HEK293 (cell line): ENCODE results near the gene RDH5.

Experiments used
- CTCF ChIA-PET: fragments of 350-600 bp; formaldehyde crosslinking; extraction: SDS; loops from one replicate; lab custom pipeline; 2021; ENCODE audit warnings: antibody characterized with exemption; lab: Yijun Ruan, JAX
- POLR2A ChIA-PET: fragments of 300-600 bp; formaldehyde crosslinking; extraction: SDS; loops from one replicate; lab custom pipeline; 2020; ENCODE audit warnings: antibody characterized with exemption, inconsistent platforms; lab: Yijun Ruan, JAX
- H3K27ac ChIP-seq: fragments of 200-500 bp; sonication (Bioruptor generic); 2 replicates; pipeline ENCODE4 v1.5.1; 2014; ENCODE audit warnings: low read depth, low read length, control low read depth, inconsistent platforms; ENCODE audit errors: extremely low read depth
- H3K36me3 ChIP-seq, 2 experiments: fragments of 200-500 bp in 1 of 2; sonication (Bioruptor generic) in 1 of 2; 1 replicate in 1 of 2; 2 replicates in 1 of 2; pipeline ENCODE4 v1.5.1; 2014 to 2017; ENCODE audit warnings: inconsistent platforms in 2 of 2, low read length in 2 of 2; ENCODE audit not compliant: control insufficient read depth in 2 of 2, insufficient read depth in 1 of 2
- H3K4me1 ChIP-seq: fragments of 200-500 bp; sonication (Bioruptor generic); 2 replicates; pipeline ENCODE4 v1.5.1; 2014; ENCODE audit warnings: mild to moderate bottlenecking, low read length, inconsistent platforms; ENCODE audit not compliant: control insufficient read depth, insufficient read depth
- H3K4me3 ChIP-seq: 2 replicates; pipeline ENCODE4 v1.5.1; 2011; ENCODE audit warnings: low read depth, mild to moderate bottlenecking, control low read depth, low read length, moderate library complexity
- H3K9me3 ChIP-seq: fragments of 200-500 bp; sonication (Bioruptor generic); 2 replicates; pipeline ENCODE4 v1.5.1; 2014; ENCODE audit warnings: low read depth, low read length, inconsistent platforms; ENCODE audit not compliant: control insufficient read depth, insufficient read depth
- ATF2 ChIP-seq: fragments of 450-650 bp; formaldehyde crosslinking; IDR thresholded peaks from 2 replicates; pipeline ENCODE4 v1.5.1; 2016; ENCODE audit warnings: missing biosample characterization, missing genetic modification characterization, low read depth
- GLIS2 ChIP-seq: fragments of 450-650 bp; formaldehyde crosslinking; IDR thresholded peaks from 2 replicates; pipeline ENCODE4 v1.5.1; 2016; ENCODE audit warnings: missing biosample characterization, missing genetic modification characterization
- MZF1 ChIP-seq: fragments of 450-650 bp; formaldehyde crosslinking; IDR thresholded peaks from 2 replicates; pipeline ENCODE4 v1.5.1; 2017; ENCODE audit warnings: missing biosample characterization, missing genetic modification characterization, borderline replicate concordance
- SETDB1 ChIP-seq: IDR thresholded peaks from one replicate; pipeline ENCODE4 v1.6.1; 2017; ENCODE audit warnings: mild to moderate bottlenecking, low read length, moderate library complexity, mixed read lengths; ENCODE audit not compliant: insufficient read length
- WT1 ChIP-seq: fragments of 450-650 bp; formaldehyde crosslinking; IDR thresholded peaks from 2 replicates; pipeline ENCODE4 v1.5.1; 2016; ENCODE audit warnings: missing biosample characterization, missing genetic modification characterization
- ZBTB44 ChIP-seq: fragments of 450-650 bp; IDR thresholded peaks from 2 replicates; pipeline ENCODE4 v1.5.1; 2018; ENCODE audit warnings: missing biosample characterization, mild to moderate bottlenecking, missing genetic modification characterization
- ZBTB49 ChIP-seq: fragments of 450-650 bp; formaldehyde crosslinking; IDR thresholded peaks from 2 replicates; pipeline ENCODE4 v1.5.1; 2016; ENCODE audit warnings: missing biosample characterization, missing genetic modification characterization, low read depth
- ZEB2 ChIP-seq: fragments of 450-650 bp; formaldehyde crosslinking; IDR thresholded peaks from 2 replicates; pipeline ENCODE4 v1.5.1; 2016; ENCODE audit warnings: missing biosample characterization, missing genetic modification characterization
- ZFHX2 ChIP-seq: fragments of 450-650 bp; formaldehyde crosslinking; conservative IDR thresholded peaks from 2 replicates; pipeline ENCODE4 v1.5.1; 2016; ENCODE audit warnings: missing biosample characterization, missing genetic modification characterization
- ZNF112 ChIP-seq: fragments of 450-650 bp; formaldehyde crosslinking; IDR thresholded peaks from 2 replicates; pipeline ENCODE4 v1.5.0; 2017; ENCODE audit warnings: missing biosample characterization, missing genetic modification characterization
- ZNF114 ChIP-seq: fragments of 450-650 bp; formaldehyde crosslinking; IDR thresholded peaks from 2 replicates; pipeline ENCODE4 v1.5.0; 2017; ENCODE audit warnings: missing biosample characterization, missing genetic modification characterization
- ZNF140 ChIP-seq: fragments of 450-650 bp; formaldehyde crosslinking; IDR thresholded peaks from 2 replicates; pipeline ENCODE4 v1.5.1; 2016; ENCODE audit warnings: missing biosample characterization, missing genetic modification characterization
- ZNF16 ChIP-seq: fragments of 450-650 bp; formaldehyde crosslinking; IDR thresholded peaks from 2 replicates; pipeline ENCODE4 v1.5.1; 2016; ENCODE audit warnings: low read depth, missing biosample characterization, missing genetic modification characterization
- ZNF174 ChIP-seq: fragments of 450-650 bp; formaldehyde crosslinking; IDR thresholded peaks from 2 replicates; pipeline ENCODE4 v1.5.0; 2017; ENCODE audit warnings: missing biosample characterization, mild to moderate bottlenecking, missing genetic modification characterization
- ZNF404 ChIP-seq: fragments of 450-650 bp; formaldehyde crosslinking; IDR thresholded peaks from 2 replicates; pipeline ENCODE4 v1.5.1; 2017; ENCODE audit warnings: missing biosample characterization, missing genetic modification characterization
- ZNF501 ChIP-seq: fragments of 450-650 bp; formaldehyde crosslinking; IDR thresholded peaks from 2 replicates; pipeline ENCODE4 v1.5.1; 2016; ENCODE audit warnings: missing biosample characterization, missing genetic modification characterization
- ZNF624 ChIP-seq: fragments of 450-650 bp; formaldehyde crosslinking; IDR thresholded peaks from 2 replicates; pipeline ENCODE4 v1.5.1; 2017; ENCODE audit warnings: missing biosample characterization, missing genetic modification characterization
- ZNF677 ChIP-seq: fragments of 450-650 bp; IDR thresholded peaks from 2 replicates; pipeline ENCODE4 v1.5.0; 2018; ENCODE audit warnings: missing biosample characterization, mild to moderate bottlenecking, missing genetic modification characterization, moderate library complexity
- ZNF707 ChIP-seq: fragments of 450-650 bp; formaldehyde crosslinking; IDR thresholded peaks from 2 replicates; pipeline ENCODE4 v1.5.1; 2016; ENCODE audit warnings: missing biosample characterization, missing genetic modification characterization
- ZNF776 ChIP-seq: fragments of 450-650 bp; formaldehyde crosslinking; IDR thresholded peaks from 2 replicates; pipeline ENCODE4 v1.5.0; 2017; ENCODE audit warnings: missing biosample characterization, missing genetic modification characterization, borderline replicate concordance
- ZXDB ChIP-seq: fragments of 450-650 bp; formaldehyde crosslinking; IDR thresholded peaks from 2 replicates; pipeline ENCODE4 v1.5.1; 2016; ENCODE audit warnings: missing biosample characterization, missing genetic modification characterization
- TF ChIP-seq, protein P1 (sequence below): fragments of 450-650 bp; formaldehyde crosslinking; IDR thresholded peaks from 2 replicates; pipeline ENCODE4 v1.5.1; 2017; ENCODE audit warnings: missing biosample characterization, missing genetic modification characterization
- TF ChIP-seq, protein P2 (sequence below): fragments of 450-650 bp; formaldehyde crosslinking; IDR thresholded peaks from 2 replicates; pipeline ENCODE4 v1.5.1; 2016; ENCODE audit warnings: missing biosample characterization, missing genetic modification characterization, borderline replicate concordance
- TF ChIP-seq, protein P3 (sequence below): fragments of 450-650 bp; formaldehyde crosslinking; IDR thresholded peaks from 2 replicates; pipeline ENCODE4 v1.5.1; 2016; ENCODE audit warnings: missing biosample characterization, missing genetic modification characterization

Gene RDH5

GRCh38 chr12:55695349-55695748, 24.8 kb upstream of the RDH5 start:
- Histone ChIP-seq H3K4me1 (no peaks in the 10 kb centered on the region), H3K27ac (no peak overlapping the region), H3K9me3 (no peaks in the 10 kb centered on the region), H3K36me3 (peaks cover 0 to 6% of the 10 kb centered on the region in 2 experiments; a peak in 1 of 3 replicates), H3K4me3 (no peak overlapping the region)
- TF ChIP-seq ZNF677 (tag by site-specific recombination) (no peak), MZF1 (no peak), ZNF140 (tag by site-specific recombination) (no peak), ZNF776 (tag by site-specific recombination) (no peak), SETDB1 (no peak), ZNF174 (tag by site-specific recombination) (no peak), ZEB2 (tag by site-specific recombination) (no peak), ZNF112 (tag by site-specific recombination) (no peak), ZNF501 (tag by site-specific recombination) (no peak), ZNF624 (no peak), ZNF707 (tag by site-specific recombination) (no peak), ZBTB49 (tag by site-specific recombination) (no peak), ZBTB44 (tag by site-specific recombination) (no peak), ZNF404 (tag by site-specific recombination) (no peak), ZFHX2 (no peak), ZNF16 (no peak), GLIS2 (tag by site-specific recombination) (no peak)
- TF ChIP-seq, protein P1, sequence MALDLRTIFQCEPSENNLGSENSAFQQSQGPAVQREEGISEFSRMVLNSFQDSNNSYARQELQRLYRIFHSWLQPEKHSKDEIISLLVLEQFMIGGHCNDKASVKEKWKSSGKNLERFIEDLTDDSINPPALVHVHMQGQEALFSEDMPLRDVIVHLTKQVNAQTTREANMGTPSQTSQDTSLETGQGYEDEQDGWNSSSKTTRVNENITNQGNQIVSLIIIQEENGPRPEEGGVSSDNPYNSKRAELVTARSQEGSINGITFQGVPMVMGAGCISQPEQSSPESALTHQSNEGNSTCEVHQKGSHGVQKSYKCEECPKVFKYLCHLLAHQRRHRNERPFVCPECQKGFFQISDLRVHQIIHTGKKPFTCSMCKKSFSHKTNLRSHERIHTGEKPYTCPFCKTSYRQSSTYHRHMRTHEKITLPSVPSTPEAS (tag by site-specific recombination): no peak
- TF ChIP-seq, protein P2, sequence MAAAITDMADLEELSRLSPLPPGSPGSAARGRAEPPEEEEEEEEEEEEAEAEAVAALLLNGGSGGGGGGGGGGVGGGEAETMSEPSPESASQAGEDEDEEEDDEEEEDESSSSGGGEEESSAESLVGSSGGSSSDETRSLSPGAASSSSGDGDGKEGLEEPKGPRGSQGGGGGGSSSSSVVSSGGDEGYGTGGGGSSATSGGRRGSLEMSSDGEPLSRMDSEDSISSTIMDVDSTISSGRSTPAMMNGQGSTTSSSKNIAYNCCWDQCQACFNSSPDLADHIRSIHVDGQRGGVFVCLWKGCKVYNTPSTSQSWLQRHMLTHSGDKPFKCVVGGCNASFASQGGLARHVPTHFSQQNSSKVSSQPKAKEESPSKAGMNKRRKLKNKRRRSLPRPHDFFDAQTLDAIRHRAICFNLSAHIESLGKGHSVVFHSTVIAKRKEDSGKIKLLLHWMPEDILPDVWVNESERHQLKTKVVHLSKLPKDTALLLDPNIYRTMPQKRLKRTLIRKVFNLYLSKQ (tag by site-specific recombination): no peak
- POLR2A ChIA-PET: interaction anchor here (0.5 to 0.6 kb wide), 2 partner anchors 9 to 36 kb away, joined by 3 to 4 read pairs; no protein-coding TSS in a partner anchor
- CTCF ChIA-PET: interaction anchor here (1.3 to 1.7 kb wide), 2 partner anchors 11 to 12 kb away, joined by 6 to 7 read pairs; no protein-coding TSS in a partner anchor

DNA sequence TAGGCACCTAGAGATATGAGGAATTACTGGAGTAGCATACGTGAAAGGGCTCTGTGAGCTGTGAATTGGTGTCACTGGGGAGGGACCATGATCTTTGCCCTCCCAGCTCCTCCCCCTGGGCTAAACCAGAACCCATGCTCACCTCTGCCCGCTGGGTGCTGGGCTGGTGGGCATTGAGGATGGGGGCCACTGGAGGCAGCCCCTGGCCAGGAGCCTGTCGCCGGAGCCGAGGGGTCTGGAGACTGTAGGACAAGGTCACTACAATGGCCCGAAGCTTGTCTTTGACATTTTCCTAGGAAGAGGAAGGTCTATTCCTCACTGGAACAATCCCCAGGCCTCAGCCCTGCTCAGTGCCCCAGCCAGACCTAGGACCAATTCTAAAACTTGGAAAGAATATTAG, 24.1 kb upstream of the RDH5 start:
- Histone ChIP-seq H3K27ac (no peak overlapping the region), H3K4me1 (no peaks in the 10 kb centered on the region), H3K9me3 (no peaks in the 10 kb centered on the region), H3K36me3 (peaks cover 0 to 6% of the 10 kb centered on the region in 2 experiments; a peak in 1 of 3 replicates), H3K4me3 (no peak overlapping the region)
- ChIA-PET POLR2A (interaction anchor here (0.5 to 0.6 kb wide), 2 partner anchors 35 to 152 kb away, joined by 4 to 8 read pairs; no protein-coding TSS in a partner anchor), CTCF (interaction anchor here (0.8 to 1.7 kb wide), 3 partner anchors 10 to 19 kb away, joined by 4 to 7 read pairs (median 6); no protein-coding TSS in a partner anchor)
- no peak for TF ChIP-seq ATF2
- no peak for TF ChIP-seq ZNF114 (tag by site-specific recombination)
- no peak for TF ChIP-seq ZXDB (tag by site-specific recombination)
- TF ChIP-seq, protein P3, sequence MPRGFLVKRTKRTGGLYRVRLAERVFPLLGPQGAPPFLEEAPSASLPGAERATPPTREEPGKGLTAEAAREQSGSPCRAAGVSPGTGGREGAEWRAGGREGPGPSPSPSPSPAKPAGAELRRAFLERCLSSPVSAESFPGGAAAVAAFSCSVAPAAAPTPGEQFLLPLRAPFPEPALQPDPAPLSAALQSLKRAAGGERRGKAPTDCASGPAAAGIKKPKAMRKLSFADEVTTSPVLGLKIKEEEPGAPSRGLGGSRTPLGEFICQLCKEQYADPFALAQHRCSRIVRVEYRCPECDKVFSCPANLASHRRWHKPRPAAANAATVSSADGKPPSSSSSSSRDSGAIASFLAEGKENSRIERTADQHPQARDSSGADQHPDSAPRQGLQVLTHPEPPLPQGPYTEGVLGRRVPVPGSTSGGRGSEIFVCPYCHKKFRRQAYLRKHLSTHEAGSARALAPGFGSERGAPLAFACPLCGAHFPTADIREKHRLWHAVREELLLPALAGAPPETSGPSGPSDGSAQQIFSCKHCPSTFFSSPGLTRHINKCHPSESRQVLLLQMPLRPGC (tag by site-specific recombination): no peak
- no peak for TF ChIP-seq WT1 (tag by site-specific recombination)
